Adrenal gland (tissue), 5 donors: ENCODE data around the gene AKT3.

Experiments
- CTCF ChIP-seq, 6 experiments: fragments of 450-650 bp in 4 of 6; fragments of 200-600 bp in 2 of 6; sonication (generic) in 1 of 6; IDR thresholded peaks; 1 replicate in 5 of 6; 2 replicates in 1 of 6; pipeline versions ENCODE4 v1.5.1 to v1.8.0; 2016 to 2021; ENCODE audit warnings: antibody characterized with exemption in 6 of 6, mild to moderate bottlenecking in 2 of 6, moderate library complexity in 1 of 6
- POLR2A ChIP-seq, 2 donors: fragments of 450-650 bp; IDR thresholded peaks; one replicate each; pipeline ENCODE4 v1.6.1; 2017; ENCODE audit warnings: antibody characterized with exemption in 2 of 2, mild to moderate bottlenecking in 2 of 2, moderate library complexity in 1 of 2
- donor health status: DM: no; HTN: no; CAD: no.

DNA sequence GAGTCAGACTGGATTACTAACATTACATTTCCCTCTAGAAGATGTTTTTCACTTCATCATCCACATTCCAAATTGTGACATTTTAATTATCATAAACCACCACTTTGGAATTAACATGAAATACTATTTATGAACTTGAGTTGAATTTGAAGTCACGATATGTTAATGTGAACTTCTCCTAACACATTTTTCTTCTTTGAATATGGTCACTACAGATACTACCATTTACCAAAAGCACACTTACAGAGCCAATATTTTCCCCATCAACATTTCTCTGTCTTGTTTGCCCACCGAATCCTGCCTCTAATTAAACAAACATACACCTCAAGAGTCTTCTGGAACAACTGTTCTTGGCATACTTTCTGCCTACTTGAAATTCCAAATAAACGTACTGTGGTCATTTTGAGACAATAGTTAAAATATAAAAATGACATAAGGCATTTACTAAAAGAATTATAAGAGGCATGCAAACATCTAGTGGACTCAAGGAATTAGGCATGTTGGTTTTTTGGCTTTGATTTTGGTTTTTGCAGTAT lies 177.4 kb downstream of the AKT3 start:
- no peak for TF ChIP-seq POLR2A (IDR thresholded peaks at IDR 0.05)
- TF ChIP-seq CTCF (IDR thresholded peaks at IDR 0.05): no peak
